Activated B cell treated with CpG ODN at 0.5 μM for 24 hours (primary cell): ENCODE data around the gene LPAR1. TPM values are rescaled to one million over a fixed set of nuclear protein-coding genes. Genes with fewer than 3 reads are reported as not detected.

Source experiments
- ATAC-seq: fragments of 200-7000 bp; cut with Tn5 transposase; one replicate; pipeline ENCODE4 v1.10.0; 2021; ENCODE audit warnings: low read depth, mild to moderate bottlenecking, moderate library complexity
- CTCF ChIA-PET: fragments of 350-600 bp; sonication (Branson Sonifier 250); formaldehyde crosslinking; loops from one replicate; lab custom pipeline; 2021; ENCODE audit warnings: antibody characterized with exemption; lab: Charles Lee
- POLR2A ChIA-PET: fragments of 350-600 bp; sonication (Branson Sonifier 250); formaldehyde crosslinking; loops from one replicate; lab custom pipeline; 2021; ENCODE audit warnings: antibody characterized with exemption; lab: Charles Lee
- DNase-seq: peaks from one replicate; pipeline ENCODE4 v3.0.0; 2022
- H3K27ac Mint-ChIP-seq: one replicate; pipeline ENCODE4 v1.8.0; 2020; ENCODE audit warnings: mixed read lengths
- H3K27me3 Mint-ChIP-seq: one replicate; pipeline ENCODE4 v1.8.0; 2021; ENCODE audit warnings: mixed read lengths
- H3K36me3 Mint-ChIP-seq: one replicate; pipeline ENCODE4 v1.8.0; 2021; ENCODE audit warnings: low read depth, mixed read lengths
- H3K4me1 Mint-ChIP-seq: one replicate; pipeline ENCODE4 v1.8.0; 2021; ENCODE audit warnings: mixed read lengths
- H3K4me3 Mint-ChIP-seq: one replicate; pipeline ENCODE4 v1.8.0; 2020; ENCODE audit warnings: mild to moderate bottlenecking, mixed read lengths
- H3K9me3 Mint-ChIP-seq: one replicate; pipeline ENCODE4 v1.8.0; 2020; ENCODE audit warnings: mixed read lengths
- CTCF ChIP-seq: fragments of 200-600 bp; IDR thresholded peaks from one replicate; pipeline ENCODE4 v1.8.0; 2022; ENCODE audit warnings: antibody characterized with exemption, mild to moderate bottlenecking
- intact Hi-C: fragments of 100-400 bp; cut with micrococcal nuclease; formaldehyde crosslinking; loops from one replicate; pipeline ENCODE4 v1.15.1; 2024
- total RNA-seq: library from RNA; stranded (reverse); gene quantifications from 2 replicates; pipeline ENCODE4 v1.2.3, GENCODE V29; 2022

The LPAR1 gene
- total RNA-seq, 1 donor from 2014 or later: not detected

GRCh38 chr9:111027798-111028197 is 10.5 kb downstream of the LPAR1 start:
- Mint-ChIP-seq H3K4me3 (no peak overlapping the region), H3K27ac (no peak overlapping the region), H3K9me3 (peaks cover 7% of the 10 kb centered on the region), H3K27me3 (peaks cover 8% of the 10 kb centered on the region), H3K4me1 (no peaks in the 10 kb centered on the region), H3K36me3 (no peaks in the 10 kb centered on the region)
- no peak for ATAC-seq
- POLR2A ChIA-PET: no interaction called here
- DNase-seq: no peak
- CTCF ChIA-PET: no interaction called here
- TF ChIP-seq CTCF: no peak
- intact Hi-C loops: no loop called here

GRCh38 chr9:111023128-111023527 is 15.1 kb downstream of the LPAR1 start:
- Mint-ChIP-seq H3K4me3 (no peak overlapping the region), H3K36me3 (no peaks in the 10 kb centered on the region), H3K4me1 (no peaks in the 10 kb centered on the region), H3K27me3 (no peaks in the 10 kb centered on the region), H3K9me3 (peaks cover 7% of the 10 kb centered on the region), H3K27ac (no peak overlapping the region)
- intact Hi-C loops: no loop called here
- ATAC-seq (no peak), DNase-seq (no peak)
- POLR2A ChIA-PET: no interaction called here
- TF ChIP-seq CTCF: no peak
- CTCF ChIA-PET: no interaction called here

GRCh38 chr9:111020594-111020993 is 17.7 kb downstream of the LPAR1 start:
- Mint-ChIP-seq H3K9me3 (peaks cover 7% of the 10 kb centered on the region), H3K27ac (no peak overlapping the region), H3K36me3 (no peaks in the 10 kb centered on the region), H3K27me3 (no peaks in the 10 kb centered on the region), H3K4me3 (no peak overlapping the region), H3K4me1 (peaks cover 5% of the 10 kb centered on the region)
- CTCF ChIA-PET: no interaction called here
- POLR2A ChIA-PET: no interaction called here
- TF ChIP-seq CTCF: no peak
- no peak for DNase-seq
- intact Hi-C loops: no loop called here
- ATAC-seq: no peak

- Mint-ChIP-seq H3K4me1 (peaks cover 5% of the 10 kb centered on the region), H3K9me3 (no peaks in the 10 kb centered on the region), H3K27ac (no peak overlapping the region), H3K36me3 (no peaks in the 10 kb centered on the region), H3K4me3 (no peak overlapping the region), H3K27me3 (no peaks in the 10 kb centered on the region)
- TF ChIP-seq CTCF: no peak
- ChIA-PET POLR2A (no interaction called here), CTCF (no interaction called here)
- intact Hi-C loops: no loop called here
- ATAC-seq (no peak), DNase-seq (no peak)
Observed at GRCh38 chr9:111016426-111017045, 21.7 kb downstream of the LPAR1 start.

- POLR2A ChIA-PET: no interaction called here
- Mint-ChIP-seq H3K9me3 (no peaks in the 10 kb centered on the region), H3K36me3 (no peaks in the 10 kb centered on the region), H3K4me3 (no peak overlapping the region), H3K27ac (no peak overlapping the region), H3K27me3 (no peaks in the 10 kb centered on the region), H3K4me1 (peaks cover 5% of the 10 kb centered on the region)
- CTCF ChIA-PET: no interaction called here
- no peak for ATAC-seq
- no peak for TF ChIP-seq CTCF
- intact Hi-C loops: no loop called here
- no peak for DNase-seq
Observed at GRCh38 chr9:111016016-111016415, 22.3 kb downstream of the LPAR1 start.
